IPS DF 4.7 (cell line): ENCODE results near the gene CSTF1.
"Not testable (repeated sequence)": the region's sequence is repeated elsewhere in the genome, so short reads cannot be mapped to it uniquely, and the experiment has no call there.

Source experiments
- DNase-seq: peaks from one replicate; pipeline ENCODE4 v3.0.0-alpha.2; 2013; ENCODE audit warnings: low spot score; ENCODE audit errors: extremely low read depth

CSTF1 gene

DNA sequence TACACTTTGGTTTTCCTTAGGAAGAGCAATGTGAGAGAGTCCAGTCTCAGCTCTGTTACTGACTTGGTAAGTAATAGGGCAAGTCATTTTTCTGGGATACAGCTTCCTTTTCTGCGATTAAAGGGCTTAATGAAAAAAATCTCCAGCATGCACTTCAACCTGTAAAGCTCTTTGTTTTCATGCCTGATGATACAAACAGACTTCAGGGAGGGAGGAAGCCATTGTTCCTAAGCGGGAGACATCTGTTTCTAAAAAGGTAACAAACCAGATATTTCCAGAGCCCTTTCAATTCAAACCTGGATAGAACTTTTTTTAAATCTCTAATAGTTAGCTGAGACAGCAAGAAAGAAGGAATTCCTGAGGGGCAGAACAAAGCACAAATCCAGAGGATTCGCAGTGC lies 14.5 kb downstream of the CSTF1 start:
- DNase-seq = no peak

DNA sequence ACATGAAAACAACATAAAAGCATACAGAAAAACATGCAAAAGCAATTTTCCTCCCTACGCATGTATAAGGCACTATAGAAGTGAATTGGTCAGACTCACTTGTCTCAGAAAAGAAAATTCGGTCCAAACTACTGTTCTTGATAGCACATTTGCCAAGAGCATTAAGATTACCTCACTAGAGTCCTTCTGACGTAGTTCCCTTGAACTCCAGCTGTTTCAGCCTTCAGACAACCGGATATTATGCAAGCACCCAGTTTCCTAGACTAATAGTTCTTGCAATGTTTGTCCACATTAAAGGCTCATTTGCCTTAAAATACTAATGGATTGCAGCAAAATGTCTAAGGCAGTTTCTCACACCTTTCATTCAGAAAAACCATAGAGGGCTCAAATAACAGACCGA lies 17.1 kb downstream of the CSTF1 start:
- no peak for DNase-seq

DNA sequence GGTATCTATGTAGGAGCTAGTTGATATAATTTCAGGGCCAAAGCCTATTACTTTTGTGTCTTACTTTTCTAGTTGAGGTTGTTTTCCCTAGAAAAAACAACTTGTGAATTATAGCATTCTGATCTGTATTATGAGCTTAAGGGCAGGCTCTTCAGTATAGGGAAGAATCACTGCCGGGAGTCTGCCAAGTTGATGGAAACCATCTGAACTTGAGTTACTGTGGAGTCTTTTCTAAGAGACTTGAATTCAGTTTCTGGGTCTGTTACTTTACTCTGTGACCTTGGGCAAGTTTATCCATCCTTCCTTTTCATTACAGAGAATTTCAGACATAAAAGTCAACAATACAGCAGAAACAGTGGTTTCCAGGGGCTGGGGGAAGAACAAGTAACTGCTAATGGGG lies 17.5 kb downstream of the CSTF1 start:
- no peak for DNase-seq

DNA sequence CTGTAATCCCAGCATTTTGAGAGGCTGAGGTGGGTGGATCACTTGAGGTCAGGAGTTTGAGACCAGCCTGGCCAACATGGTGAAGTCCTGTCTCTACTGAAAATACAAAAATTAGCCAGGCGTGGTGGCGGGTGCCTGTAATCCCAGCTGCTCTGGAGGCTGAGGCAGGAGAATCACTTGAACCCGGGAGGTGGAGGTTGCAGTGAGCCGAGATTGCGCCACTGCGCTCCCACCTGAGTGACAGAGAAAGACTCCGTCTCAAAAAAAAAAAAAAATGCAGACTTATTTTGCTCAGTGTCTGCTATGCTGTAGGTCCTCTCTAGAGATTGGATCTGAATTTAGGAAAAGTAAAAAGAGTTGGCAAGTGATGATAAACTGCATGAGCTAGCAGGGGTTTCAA lies 18.8 kb downstream of the CSTF1 start:
- DNase-seq = not testable (repeated sequence)

DNA sequence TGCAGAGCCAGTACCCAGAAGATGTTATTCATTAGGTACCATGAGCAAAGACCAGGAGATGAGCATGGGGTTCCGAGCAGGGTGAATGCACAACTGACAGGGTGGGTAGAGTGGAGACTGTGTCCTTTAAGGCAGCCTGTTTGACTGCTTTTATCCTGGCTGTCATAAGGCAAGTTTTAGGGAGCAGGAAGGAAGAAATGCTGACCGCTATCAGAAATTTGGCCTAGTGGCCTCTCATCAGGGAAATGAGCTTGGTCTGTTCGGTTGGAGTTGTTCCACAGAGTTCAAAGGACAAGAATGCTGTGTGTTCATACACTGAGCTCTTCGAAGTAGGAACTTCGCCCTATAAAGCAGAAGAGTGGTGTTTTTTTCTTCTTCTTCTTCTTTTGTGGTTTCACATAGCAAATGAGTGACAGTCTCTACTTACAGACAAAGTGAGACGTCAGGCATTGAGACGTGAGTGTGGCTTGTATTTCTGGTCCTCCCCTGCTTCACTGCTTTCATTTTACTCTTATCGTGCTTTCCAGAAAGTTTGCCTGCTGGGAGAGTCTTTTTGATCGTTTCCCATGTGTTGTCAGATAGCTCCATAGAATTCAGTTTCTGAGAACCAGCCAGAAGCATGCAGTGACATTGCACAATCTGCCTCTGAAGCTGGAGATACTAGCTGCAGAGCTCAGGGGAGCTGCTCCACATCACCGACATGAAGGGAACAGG lies 19.5 kb downstream of the CSTF1 start, which contains the start of gene CASS4:
TSS of gene CASS4 (plus strand) at position 502 of the 714 bp plus-strand sequence. CDS start at position 701, 199 bp downstream.
- DNase-seq = no peak

DNA sequence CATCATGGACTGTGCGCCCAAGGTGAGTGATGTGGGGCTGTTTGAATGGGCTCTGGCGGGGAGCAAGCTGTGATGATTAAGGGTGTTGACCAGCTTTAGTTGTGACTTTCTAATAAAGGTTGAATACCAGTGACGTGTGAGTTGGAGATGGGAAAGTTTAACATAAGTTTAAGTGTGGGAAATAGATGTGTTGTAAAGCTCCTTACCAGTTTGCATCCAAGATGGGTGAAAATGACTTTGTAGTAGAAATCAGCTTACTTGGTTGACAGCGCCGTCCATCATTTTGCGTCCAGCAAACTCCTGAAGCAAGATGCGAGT lies 20.0 kb downstream of the CSTF1 start:
- DNase-seq = no peak

DNA sequence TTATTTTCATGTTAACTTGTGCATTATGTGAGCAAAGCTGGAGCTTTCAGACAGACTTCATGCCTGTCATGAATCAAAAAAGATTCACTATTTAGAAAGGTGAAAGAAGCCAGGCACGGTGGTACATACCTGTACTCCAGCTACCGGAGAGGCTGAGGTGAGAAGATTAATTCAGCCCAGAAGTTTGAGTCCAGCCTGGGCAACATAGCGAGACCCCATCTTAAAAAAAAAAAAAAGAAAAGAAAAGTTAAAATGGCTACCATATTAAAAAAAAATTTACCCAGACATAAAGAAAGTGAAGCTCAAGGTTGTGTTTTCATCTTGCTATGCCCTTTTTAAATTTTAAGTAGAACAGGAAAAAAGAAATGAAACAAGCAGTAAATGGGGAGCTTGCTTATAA lies 20.5 kb downstream of the CSTF1 start:
- no peak for DNase-seq

DNA sequence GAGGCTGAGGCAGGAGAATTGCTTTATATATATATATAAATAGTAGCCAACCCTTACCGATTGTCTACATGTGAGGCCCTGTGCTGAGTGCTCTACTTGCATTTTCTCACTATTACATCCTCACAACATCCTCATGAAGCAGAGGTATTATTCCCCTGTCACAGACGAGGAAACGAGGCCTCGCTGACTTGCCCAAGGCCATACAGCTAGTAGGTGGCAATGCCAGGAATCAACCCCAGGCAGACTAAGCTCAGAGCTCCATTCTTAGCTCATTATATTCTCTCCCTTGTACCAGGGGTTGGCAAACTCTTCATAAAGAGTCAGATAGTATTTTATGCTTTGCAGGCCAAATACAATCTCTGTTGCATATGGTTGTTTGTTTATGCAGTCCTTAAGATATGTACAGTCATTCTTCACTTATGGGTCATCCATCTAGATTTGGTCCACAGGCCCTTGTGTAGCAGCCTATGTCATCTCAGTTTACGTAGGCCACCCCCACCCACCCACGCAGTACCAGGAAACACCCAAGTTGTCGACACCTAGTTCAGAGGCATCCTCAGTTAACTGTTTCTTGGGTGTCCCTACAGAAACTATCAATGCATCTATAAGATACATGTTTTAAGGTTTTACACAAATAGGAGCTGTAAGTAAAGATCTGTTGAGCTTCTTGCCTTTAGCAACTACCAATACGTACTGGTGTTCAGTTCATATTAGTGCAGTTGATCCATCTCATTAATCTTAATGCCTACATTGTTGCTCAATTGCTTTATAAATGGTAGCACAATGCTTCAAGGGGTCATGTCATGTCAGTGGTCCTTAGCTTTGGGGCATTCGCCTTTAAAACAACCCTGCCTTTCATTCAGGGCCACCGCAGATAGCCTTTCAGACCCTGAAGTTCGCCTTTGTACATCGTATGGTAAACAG lies 22.7 kb downstream of the CSTF1 start:
- no peak for DNase-seq

DNA sequence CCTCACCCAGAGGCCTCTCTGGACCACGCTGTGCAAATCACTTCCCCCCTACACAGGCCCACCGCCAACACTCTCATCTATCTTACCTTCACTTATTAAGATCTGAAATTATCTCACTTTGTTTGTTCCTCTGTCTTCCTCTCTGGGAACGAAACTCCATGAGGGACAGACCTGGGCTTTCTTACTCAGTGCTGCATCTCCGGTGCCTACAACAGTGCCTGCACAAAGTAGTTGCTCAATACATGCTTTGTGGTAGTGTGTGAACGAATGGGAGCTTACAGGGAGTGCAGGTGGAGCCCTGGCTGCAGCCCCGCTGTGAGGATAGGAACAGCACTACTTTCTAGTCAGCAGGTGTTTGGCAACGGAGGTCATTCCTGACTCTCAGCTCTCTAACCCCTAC lies 25.0 kb downstream of the CSTF1 start:
- no peak for DNase-seq

DNA sequence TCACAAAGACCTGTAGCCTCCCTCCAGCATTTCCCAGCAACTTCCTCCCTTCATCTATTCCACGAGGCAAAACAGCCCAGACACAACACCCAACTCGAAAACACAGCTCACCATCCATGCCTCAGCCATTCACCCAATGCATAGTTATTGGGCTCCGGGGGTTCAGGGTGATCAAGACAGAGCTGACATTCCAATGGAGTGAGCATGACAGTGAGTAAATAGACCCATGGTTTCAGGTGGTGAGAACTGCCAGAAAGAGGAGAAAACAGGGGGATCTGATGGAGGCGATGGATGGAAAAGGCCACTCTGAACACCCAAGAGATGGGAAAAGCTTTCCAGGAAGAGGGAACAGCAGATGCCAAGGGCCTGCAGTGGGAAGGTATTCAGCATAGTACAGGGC lies 25.5 kb downstream of the CSTF1 start:
- DNase-seq = no peak

DNA sequence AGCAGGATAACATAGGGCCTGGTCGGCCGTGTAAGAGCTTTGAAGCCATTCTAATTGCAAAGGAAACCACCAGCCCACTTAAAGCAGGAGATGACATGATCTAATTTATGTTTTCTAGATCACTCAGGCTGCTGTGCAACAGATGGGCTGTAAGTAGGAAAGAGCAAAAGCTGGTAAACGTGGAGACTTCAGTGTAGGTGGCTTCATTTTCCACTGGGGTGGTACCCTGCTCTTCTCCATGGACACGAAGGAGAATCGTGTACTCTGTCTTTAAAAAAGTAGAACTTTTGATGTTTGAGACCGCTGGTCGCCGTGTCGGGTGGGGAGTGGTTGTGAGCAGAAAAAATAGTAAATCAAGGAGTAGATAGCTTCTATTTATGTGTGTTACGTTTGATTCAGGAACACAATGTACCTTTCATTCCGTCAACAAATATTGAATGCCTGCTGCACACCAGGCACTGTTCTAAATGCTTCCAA lies 26.0 kb downstream of the CSTF1 start:
- DNase-seq = no peak

DNA sequence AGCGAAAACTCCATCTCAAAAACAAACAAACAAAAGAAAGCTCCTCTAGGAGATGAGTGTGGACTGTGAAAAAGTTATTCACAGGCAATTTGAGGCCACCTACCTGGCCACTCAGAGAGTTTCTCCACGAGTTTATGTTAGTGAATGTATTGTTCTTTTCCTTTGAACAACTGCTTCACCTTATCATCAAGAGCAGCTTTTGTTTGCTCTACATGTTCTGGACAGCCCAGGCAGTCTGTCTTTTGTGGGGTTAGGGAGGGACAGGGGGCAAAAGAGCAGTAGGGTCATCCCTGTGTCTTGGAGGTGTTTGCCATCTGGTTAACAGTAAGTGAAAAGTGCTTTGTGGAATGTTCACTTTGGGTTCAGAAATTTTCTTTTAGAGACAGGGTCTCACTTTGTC lies 27.6 kb downstream of the CSTF1 start:
- no peak for DNase-seq

DNA sequence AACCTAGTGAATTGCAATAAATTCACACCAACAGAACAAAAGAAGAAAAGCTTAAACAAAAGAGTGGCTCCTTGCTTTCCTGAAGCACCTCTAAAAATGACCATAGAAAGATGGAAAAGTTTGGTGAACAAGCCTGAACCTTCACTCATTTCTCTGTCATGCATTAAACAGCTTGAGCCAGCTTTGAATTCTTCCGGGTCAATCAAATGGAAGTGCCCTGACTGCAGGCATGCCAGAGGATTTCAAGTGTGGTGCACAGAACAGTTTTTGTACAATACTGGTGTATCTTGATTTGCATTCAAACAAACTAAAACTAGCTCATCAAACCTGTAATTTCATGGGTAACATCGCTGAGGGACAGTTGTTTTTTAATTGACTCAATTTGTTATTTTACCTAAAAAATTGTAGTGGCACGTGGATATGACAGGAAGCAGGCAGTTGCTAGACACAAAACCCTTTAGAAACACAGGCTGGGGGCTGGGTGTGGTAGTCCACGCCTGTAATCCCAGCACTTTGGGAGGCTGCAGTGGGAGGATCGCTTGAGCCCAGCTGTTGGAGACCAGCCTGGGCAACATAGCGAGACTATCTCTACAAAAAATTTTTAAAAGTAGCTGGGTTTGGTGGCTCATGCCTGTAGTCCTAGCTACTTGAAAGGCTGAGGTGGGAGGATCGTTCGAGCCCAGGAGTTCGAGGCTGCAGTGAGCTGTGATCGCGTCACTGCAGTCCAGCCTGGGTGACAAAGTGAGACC lies 28.7 kb downstream of the CSTF1 start:
- no peak for DNase-seq

DNA sequence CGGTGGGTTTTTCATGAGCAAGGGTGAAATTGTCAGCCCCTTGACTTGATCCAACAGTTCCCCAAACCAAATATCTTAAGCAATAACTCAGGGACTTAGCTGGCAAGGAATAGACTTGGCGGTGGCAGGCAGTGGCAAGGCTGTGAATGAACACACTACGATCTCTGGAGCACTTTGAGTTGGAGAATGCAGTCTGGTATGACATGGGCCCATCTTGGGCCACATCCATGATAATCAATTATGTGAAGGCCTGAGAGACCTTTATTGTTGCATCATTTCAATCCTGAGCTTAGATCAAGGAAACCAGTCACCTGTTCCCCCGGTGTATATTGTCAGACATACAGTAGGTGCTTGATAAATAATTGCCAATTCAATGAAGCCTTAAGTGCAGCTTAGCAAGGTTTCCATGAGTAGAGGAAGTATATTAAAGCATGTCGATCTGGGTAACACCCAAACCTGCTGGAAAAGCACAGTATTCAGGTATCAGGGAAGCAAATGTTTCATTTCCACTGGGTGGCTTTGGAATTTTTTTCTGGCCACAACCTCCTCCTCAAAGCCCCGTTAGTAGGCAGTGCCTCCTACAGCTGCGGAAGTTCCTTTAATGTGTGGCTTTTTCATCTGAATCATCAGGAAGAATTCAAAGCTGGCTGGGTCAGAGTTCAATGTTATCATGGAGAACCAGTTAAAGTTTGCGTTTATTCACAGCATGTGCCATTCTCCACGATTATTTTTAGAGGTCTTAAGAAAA lies 29.8 kb downstream of the CSTF1 start:
- no peak for DNase-seq

DNA sequence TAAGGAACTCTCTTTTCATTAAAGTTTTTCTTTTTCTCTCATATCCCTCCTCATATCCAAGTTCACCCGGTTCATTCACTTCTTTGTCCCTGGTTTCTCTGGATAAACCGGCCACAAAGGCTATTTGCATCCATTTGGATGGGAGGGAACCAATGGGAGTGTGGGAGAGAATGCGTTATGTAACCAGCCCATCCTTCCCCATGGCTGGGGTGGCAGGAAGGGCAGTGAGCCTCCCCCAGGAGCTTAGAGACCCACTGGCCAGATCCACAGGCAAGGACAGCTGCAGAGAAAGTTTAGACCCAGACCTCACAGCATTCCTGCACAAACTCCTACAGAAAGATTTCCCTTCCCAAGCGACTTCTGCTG lies 30.4 kb downstream of the CSTF1 start:
- no peak for DNase-seq

DNA sequence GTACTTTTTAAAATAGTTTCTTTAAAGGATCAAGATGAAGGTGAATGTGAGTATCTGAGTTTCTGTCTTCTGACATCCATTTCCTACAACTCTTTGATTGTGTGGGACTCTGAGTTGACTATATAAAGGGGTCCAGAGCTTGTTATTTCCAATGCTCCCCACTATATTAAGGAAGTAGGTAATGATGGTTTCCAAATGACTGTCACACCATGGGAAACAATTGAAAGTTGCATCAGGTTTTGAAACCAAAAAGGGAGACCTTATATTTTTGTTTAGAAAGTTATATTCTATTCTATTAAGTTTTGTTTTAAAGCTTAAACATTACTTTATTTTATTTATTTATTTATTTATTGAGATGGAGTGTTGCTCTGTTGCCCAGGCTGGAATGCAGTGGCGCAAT lies 30.8 kb downstream of the CSTF1 start:
- no peak for DNase-seq

DNA sequence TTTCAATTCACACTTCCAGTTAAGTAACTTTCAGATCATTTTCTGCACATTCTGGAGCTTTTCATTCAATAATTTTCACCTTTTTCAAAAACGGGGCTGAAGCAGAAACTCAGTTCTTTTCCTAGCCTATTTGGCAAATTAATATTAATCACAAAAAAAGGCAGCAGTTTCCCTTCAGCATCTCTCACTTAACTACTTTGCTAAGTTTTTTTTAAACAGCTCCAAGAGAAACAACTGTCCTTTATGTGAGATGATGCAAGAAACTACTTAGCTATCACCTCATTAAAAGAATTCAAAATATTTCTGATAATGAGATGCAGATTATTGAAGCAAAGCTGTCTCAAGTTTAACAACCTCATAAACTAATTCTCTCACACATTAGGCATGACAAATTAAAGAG lies 31.4 kb downstream of the CSTF1 start:
- DNase-seq = no peak

DNA sequence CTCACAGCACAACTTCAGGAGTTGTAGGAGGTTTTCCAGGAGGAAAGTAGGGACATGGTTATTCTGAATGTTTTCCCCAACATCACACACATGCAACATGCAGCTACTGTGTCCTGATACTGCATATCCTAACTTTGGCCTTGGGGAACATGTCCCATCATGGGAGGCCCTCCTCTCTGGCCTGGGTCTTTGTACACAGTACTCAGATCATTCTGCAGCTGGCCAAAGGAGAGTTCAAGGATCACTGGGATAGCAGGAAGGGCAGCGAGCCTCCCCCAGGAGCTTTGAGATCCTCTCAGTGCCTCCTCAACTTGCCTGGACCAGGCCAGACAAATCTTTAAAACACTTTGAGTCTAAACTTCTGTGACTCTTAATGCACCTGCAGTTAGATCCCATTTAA lies 32.5 kb downstream of the CSTF1 start:
- DNase-seq = no peak

DNA sequence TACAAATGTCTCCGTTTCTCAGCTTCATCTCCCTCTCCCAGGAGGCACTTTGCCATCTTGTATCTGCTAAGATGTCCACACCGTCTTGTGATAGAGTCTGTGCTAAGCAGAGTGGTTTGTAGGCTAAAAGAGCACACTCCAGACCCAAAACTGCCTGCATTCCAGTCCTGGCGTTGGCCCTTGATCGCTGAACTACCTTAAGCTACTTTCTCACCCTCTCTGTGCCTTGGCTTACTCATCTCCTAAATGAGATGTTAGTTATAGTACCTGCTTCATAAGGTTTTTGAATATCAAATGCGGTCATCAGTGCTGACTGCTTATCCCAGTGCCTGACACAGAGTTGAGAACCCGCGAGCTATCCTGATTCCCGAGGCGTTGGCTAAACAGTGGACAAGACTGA lies 33.6 kb downstream of the CSTF1 start:
- DNase-seq = no peak

DNA sequence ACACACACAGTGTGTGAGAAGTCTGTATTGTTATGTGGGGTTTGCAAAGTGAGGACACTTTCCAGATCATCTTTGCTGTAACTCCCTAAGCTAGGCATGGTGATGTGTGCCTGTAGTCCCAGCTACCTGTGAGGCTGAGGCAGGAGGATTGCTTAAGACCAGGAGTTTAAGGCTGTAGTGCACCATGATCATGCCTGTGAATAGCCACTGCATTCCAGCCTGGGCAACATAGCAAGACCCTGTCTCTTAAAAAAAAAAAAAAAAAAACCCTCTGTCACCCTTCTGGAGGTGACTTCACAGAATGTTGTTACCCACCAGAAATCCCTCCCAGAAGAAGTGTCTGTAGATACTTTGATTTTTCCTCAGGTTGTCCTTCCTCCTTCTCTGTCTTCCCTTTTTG lies 34.5 kb downstream of the CSTF1 start:
- DNase-seq = no peak

DNA sequence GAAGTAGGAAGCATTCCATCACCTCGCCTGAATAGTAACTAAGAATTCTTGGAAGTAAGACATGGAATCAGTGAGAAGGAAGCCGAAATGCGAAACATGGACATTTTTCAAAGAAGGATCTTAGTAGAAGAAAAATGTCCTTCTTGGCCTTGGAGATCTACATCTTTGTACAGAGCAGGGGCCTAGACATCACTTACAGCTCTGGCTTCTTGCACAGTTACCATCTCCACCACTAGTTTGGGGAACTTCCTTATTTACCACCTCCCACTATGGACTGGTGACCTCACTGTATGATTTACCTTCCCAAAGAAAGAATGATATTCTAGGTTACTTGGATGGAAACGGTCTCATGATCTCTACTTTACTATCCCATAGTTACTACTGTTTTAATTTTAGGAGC lies 35.4 kb downstream of the CSTF1 start:
- DNase-seq = no peak
